NCI-H345 treated with DMSO at 0.1 percent for 48 hours (cell line): ENCODE results near the gene SCFD2.

Experiments
- DNase-seq: peaks from one replicate; lab custom pipeline; 2025; ENCODE audit not compliant: unreplicated experiment; lab: John Stamatoyannopoulos, UW

Gene SCFD2

DNA sequence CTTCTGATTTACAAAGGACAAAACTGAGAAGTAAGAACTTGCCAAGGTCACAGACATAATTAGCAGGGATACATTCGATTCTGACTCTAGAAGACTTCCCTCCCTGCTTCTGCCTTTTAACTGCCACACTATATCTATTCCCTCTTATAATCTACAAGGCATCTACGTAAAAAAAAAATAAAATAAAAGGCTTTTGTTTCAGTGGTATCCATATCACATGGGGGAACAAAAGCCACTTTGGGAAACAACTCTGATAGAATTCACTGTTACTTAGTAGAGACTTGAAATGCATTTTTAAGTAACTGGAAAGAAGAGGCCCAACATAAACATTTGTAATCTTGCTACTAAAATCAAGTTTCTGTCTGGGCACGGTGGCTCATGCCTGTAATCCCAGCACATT, 247.2 kb downstream of the SCFD2 start:
- DNase-seq = no peak

DNA sequence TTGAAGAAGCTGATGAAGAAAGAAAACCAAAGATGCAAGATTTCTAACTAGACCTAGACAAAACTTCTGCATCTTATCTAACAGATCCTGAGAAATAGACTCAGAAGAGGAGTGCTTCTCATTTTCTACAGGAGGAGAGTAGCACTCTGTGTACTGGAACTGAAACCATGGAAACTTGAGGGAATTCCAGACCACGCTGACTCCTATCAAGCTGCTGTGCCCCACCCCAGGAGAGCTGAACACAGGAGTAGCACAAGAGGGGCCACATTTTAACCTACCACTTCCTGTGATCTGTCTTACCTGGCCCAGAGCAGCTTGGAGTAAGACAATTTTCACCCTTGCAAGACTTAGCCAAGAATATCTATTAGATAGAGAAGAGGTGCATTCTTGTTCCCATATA, 248.9 kb downstream of the SCFD2 start:
- DNase-seq = no peak

DNA sequence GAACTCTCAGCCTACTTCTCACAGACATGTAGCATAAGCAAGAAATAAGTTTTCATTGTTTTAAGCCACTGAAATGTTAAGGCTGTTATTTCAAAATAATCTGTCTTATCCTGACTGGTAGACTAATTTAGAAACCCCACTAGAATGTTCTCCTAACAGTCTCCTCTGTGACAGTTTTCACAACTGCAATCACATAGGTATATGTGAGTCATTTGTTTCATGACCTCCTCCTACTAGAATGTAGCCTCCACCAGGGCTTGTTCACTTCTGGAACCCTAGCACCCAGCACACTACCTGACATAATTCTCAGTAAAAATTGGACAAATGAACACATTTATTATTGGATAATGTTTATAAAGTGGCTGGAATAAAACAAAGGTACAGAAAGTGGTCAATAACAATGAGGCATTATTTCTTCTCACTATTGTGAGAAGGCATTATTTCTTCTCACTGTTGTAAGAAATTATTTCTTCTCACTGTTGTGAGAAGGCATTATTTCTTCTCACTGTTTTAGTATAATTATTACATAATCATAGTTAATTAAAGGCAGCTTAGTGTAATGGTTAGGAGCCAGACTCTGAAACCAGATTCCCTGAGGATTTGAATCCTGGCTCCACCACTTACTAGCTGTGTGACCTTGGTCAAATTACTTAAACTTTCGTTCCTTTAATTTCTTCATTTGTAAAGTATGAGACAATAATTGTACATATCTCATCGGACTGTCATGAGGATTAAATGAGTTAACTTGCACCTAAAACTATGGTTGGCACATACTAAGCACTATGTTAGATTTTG, 252.2 kb downstream of the SCFD2 start:
- no peak for DNase-seq

DNA sequence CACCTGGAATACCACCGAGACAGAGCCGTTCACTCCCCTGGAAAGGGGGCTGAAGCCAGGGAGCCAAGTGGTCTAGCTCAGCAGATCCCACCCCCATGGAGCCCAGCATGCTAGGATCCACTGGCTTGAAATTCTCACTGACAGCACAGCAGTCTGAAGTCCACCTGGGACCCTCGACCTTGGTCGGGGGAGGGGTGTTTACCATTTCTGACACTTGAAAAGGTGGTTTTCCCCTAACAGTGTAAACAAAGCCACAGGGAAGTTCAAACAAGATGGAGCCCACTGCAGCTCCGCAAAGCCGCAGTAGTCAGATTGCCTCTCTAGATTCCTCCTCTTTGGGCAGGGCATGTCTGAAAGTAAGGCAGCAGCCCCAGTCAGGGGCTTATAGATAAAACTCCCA, 260.5 kb downstream of the SCFD2 start:
- DNase-seq = no peak

DNA sequence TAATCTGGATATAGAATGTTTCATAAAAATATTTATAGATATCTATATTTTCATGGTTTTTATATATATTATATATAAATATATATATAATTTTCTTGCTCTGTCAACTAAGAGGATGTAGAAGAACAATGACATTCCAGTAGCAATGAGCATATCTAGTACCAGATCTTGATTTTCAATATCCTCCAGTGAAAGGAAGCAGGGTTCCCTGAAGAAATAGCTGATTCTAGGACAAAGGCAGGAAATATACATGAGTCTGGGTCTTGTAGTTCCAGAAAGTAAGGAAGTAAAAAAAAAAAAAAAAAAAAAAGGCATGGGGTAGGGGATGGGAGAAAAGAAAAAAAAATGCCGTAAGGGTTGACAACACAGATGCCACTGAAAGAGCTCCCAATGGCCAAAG, 262.4 kb downstream of the SCFD2 start:
- no peak for DNase-seq

DNA sequence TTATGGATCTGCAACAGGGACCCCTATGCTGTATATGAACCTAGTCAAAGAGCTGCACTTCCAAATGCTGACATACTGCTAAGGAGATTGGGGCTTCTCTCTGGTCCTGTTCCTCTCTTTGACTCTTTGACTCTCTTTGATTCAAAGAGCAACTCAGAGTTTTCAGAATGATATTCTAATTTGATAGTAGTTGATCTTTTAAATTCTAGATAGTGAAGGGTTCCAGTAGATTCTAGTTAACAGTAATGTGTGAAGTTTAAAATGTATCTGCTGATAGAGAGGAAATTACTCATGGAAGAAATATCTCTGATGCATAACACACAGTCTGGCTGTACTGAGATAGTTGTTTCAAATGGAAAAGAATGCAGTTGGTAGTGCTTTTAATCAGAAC, 264.7 kb downstream of the SCFD2 start:
- no peak for DNase-seq

DNA sequence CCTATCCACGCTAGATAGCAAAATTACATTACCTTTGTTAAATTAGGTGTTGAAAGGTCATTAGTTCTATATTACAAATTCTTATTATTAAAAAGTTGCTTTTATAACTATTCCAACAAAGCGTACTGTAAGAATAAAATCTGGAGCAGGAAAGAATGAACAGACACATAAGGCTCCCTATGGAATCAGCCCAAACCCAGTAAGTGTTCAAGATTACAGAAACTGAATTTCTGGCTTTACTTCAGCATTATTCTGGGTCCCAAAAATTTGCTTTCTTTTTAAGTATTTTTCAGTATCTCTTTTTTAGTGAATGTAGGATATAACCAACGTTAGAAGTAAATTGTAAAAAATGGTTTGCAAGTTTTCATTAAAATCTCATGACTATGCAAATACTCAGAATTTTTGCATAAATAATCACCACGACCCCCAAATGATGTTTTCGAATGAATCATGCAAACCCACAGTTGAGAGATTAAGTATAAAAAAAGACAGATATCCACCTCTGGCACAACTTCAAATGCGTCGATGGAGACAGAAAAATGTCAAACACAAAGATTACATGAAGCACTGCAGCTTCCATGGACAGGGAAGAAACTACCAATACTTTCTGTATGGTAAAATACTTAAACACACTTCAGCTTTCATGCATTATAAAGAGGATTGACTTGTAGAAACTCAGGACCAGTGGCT, 265.2 kb downstream of the SCFD2 start:
- DNase-seq = no peak

DNA sequence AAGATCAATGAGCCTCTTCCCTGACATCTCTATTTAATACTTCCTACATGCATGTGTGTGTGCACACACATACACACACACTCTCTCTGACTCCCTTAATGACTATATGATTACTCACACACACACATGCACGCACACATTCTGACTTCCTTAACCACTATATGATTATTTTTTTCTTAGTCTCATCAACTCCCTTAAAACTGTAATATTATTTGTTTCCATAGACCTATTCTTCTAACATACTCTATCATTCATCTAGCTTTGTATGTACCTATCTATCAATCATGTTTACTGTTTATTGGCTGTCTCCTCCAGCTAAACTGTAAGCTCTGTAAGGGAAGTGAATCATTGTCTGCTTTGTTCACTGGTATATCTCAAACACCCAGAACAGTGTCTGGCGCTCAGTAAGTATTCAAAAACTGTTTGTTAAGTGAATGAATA, 267.2 kb downstream of the SCFD2 start:
- DNase-seq = no peak

DNA sequence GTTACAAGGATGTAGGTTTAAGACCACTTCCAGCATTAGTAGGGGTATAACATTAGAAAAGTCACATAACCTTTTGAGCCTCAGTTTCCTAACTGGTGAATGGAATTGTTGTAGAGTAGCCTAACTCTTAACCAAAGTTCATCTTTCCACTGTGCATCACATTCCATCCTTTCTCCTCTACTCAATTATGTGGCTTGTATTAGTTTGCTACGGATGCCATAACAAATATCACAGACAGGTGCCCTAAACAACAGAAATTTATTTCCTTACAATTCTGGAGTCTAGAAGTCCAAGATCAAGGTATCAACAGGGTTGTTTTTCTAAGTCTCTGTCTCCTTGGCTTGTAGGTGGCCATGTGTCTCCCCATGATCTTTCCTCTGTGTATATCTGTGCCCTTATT, 271.8 kb downstream of the SCFD2 start:
- DNase-seq = no peak

DNA sequence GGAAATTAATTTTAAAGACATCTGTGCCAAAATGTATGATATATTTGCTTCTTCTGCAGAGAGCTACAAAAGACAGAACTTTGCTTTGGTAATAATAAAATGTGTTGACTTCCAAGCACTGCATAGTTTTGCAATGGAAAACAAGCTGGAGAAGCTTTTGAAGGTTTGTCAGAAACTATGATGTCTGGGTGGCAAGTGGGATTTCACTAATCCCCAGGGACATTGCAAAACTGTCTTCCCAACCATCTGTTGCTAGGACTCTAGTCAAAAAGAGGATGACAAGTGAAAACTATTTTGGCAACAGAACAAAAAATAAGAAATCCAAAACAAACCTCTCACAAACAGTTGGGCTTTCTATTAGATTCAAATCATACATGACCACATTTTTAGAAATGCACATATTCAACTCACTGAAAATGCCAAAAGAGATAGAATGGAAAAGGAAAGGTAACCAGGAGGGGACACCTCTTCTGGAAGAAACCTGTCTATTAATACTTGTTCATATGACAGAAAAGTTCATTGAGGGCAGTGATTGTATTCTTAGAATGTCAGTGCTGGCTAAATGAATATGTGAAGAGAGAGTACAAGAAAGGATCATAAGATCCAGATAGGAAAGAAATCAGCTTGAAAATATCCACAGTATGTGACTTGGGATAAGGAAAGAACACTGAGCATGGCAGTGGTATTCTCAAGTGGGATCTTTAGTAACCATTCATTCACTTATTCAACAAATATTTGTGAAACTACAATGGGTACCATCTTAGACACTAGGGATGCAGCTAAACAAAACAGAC, 275.7 kb downstream of the SCFD2 start:
- DNase-seq = no peak

DNA sequence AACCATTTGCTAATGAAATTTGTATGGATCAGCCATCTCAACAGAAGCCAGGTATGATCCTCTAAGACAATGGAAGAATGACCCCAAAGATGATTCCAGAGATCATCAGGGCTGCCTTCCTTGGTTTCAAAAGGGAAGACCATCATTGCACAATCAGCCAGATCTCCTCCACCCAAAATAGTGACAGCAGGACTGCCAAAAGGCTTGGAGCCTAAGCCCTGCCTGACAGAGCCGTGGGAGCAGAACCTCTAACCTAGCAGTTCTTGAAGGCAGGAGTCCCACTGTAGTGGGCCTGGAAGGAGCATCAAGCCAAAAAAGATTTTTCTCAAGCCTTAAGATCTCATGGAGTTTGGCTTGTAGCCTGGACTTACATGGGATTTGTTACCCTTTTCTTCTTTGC, 277.7 kb downstream of the SCFD2 start:
- no peak for DNase-seq

DNA sequence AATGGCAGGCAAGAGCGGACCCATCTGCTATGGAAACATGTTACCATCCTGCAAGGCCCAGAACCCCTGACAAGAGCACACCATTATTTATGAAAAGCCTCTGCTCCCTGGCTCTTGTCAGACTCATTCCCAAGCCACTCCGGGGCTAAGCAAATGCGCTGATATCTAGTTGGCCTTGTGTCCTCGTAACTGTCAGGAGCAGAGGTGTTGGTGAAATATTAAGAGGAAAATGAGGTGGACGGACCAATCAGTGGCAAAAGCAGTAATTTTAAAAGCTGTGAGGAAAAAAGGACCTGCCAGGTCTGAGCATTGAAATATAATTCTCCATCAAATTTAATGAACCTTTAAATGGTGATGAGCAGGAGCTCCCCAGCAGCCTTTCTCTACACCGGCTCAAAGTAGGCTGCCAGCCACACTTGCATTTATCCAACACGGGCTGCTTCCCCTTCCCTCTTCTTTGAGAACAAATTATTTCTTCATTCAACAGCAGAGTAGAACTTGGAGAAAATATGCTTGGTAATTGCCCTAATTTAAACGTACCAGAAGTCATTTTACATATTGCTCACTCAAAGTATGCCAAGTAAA, 289.4 kb downstream of the SCFD2 start:
- DNase-seq = no peak

DNA sequence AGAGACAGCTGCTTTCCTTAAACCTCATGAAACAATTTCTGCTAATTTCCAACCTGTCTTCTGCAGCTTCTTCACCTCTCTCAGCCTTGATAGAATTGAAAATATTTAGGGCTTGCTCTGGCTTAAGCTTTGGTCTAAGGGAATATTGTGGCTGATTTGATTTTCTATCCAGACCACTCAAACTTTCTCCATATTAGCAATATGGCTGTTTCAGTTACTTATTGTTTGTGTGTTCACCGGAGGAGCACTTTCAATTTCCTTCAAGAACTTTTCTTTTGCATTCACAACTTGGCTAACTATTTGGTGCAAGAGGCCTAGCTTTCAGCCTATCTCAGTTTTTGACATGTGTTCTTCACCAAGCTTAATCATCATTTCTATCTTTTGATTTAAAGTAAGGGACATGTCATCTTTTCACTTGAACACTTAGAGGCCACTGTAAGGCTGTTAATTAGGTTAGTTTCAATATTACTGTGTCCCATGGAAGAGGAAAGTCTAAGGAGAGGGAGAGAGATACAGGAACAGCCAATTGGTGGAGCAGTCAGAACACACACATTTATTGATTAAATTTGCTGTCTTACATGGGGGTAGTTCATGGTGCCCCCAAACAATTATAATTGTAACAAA, 290.6 kb downstream of the SCFD2 start:
- DNase-seq = no peak

DNA sequence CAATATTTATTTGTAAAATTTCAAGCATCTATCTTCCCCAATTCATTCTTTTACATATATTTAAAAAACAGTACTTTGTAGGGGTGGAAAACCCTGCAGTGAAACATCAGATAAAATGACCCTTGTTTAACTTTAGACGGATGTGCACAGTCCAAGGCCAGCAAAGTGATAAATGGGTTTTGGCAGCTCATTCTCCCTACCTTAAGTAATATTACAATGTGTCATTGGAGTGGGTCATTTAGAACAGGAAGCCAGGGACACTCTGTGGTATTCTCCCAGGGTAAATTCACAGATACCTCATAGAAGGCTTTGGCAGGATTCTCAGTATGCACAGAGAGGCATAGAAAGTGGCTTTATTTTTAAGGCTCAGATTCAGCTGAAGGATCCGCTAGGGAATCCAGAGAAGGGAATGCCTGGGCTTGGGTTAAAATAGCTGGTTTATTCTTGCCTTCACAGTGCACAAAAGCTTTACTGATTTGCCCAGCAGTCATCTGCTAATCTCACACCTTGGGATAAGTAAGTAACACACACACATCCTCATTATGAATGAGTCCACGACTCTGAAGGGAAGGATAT, 297.0 kb downstream of the SCFD2 start:
- no peak for DNase-seq

DNA sequence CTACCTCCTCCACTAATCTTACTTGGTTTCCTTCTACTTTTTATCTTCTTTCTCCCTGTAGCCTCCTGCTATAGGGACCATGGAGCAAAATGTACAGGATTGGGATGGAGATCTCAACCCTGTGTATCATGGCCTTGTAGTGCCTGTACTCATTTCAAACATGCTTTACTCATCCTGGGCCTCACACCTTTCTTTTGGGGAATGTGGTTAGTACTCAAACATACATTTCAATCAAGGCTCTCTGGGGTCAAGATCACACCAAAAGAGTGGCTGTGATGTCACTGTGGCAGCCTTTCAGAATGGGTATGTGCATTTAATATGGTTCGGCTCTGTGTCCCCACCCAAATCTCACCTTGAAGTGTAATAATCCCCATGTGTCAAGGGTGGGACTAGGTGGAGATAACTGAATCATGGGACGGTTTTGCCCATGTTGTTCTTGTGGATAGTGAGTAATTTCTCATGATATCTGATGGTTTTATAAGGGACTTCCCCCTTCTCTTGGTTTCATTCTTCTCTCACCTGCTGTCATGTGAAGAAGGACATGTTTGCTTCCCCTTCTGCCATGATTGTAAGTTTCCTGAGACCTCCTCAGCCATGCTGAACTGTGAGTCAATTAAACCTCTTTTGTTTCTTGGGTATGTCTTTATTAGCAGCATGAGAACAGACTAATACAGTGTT, 298.6 kb downstream of the SCFD2 start:
- DNase-seq = no peak

DNA sequence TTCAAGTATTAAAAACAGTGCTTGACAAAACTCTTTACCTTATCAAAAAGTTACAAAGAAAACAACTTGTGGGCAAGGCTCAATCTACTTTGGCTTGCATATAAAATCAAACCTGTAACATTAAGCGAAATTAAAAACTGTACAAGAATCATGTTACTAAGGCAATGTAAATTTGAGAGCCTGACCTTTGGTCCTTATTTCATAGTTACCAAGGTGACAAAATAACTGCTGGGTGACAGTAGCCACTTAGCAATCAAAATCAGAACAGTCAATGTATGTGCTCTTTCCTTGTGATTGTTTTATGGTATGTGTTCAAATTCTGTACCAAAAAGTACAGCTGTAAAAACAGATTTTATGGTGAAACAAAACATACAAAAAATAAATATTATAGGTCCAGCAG, 299.7 kb downstream of the SCFD2 start:
- DNase-seq = no peak

DNA sequence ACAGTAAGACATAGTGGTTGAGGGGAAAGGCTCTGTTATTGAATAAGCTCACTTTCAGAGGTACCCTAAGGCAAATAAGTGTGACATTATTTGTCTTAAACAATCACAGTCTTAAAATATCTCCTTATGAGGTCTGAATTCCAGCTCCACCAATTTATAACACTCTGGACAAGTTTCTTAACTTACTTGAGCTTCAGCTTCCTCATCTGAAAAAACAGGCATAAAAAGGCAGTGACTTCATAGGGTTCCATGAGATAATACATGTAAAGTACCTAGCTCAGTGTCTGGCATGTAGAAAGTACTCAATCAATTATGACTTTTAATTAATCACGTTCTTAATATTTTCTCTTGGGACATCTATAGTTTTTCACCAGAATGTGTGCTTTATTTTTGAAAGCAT, 301.3 kb downstream of the SCFD2 start:
- no peak for DNase-seq

DNA sequence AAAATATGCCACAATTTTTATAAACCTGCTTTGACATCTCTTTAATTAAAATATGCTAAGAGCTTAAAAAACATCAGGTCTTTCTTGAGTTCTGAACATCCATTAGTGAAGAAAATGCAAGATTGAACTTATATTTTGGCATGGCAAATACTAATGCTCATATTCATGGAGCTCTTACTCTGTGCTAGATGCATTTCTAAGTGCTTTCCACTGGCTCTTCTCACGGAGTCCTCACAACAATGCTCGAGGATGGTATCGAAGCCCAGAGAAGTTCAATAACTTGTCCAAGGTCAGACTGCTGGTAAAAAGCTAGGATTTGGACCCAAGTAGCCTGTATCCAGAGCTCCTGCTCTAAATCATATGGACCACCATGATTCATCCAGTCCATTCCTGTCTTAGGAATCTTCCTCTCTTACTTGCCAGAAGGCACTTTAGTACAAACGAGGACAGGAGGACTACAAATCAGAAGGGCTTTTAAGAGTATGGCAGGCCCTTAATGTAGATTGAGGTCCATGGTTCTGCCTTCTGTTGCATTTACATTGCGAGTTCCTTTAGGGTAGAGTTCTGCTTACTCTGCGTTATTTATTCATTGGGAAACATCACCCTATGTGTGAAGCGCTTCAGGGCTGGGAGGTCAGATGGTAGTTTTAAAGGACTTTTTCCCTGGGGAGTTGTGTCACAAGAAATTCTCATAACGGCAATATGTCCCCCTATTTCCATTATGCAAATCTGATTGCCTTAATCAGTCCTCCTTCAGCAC, 304.6 kb downstream of the SCFD2 start:
- DNase-seq = no peak

DNA sequence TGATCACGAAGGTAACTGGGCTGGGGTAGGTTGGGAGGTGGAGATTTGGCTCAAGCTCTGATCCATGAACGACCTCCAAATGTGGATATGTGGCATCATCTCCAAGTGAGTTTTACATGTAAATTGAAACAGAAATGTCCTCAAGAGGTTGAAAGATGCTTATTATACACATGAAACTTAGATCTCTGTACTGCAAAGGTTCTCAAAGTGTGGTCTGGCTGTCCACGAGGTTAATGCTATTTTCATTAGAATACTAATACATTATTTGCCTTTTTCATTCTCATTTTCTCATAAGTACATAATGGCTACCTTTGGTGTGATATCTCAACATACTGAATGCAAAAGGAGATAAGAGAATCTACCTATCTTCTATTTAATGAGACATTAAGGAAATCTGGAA, 305.6 kb downstream of the SCFD2 start:
- DNase-seq = no peak
